HCT116 (cell line): ENCODE results near the gene OR2B6.

Experiments
- CBX3 ChIP-seq: IDR thresholded peaks from 2 replicates; pipeline ENCODE4 v1.6.1; 2012; ENCODE audit warnings: low read depth
- CTCF ChIP-seq, 3 experiments: fragments of 200-600 bp in 1 of 3; sonication (generic) in 1 of 3; IDR thresholded peaks in 2 of 3; conservative IDR thresholded peaks in 1 of 3; 2 replicates each; pipeline ENCODE4 v1.5.1; 2012 to 2017; ENCODE audit warnings: low read depth in 2 of 3, low read length in 2 of 3, antibody characterized with exemption in 1 of 3, borderline replicate concordance in 1 of 3, control low read depth in 1 of 3, mild to moderate bottlenecking in 1 of 3, mixed read lengths in 1 of 3, mixed run types in 1 of 3, moderate library complexity in 1 of 3; ENCODE audit not compliant: insufficient read depth in 1 of 3
- EGR1 ChIP-seq: IDR thresholded peaks from 2 replicates; pipeline ENCODE4 v1.6.1; 2012; ENCODE audit warnings: low read depth
- EZH2 ChIP-seq: fragments of 200-600 bp; sonication (generic); IDR thresholded peaks from 2 replicates; pipeline ENCODE4 v1.6.1; 2017; ENCODE audit warnings: antibody characterized with exemption, mixed run types
- EZH2phosphoT487 ChIP-seq: fragments of 200-600 bp; IDR thresholded peaks from 2 replicates; pipeline ENCODE4 v1.6.1; 2018; ENCODE audit warnings: antibody characterized with exemption, borderline replicate concordance
- FOSL1 ChIP-seq: IDR thresholded peaks from 2 replicates; pipeline ENCODE4 v1.6.1; 2012; ENCODE audit warnings: low read depth
- JUND ChIP-seq: IDR thresholded peaks from 2 replicates; pipeline ENCODE4 v1.6.1; 2012
- POLR2A ChIP-seq: IDR thresholded peaks from 2 replicates; pipeline ENCODE4 v1.7.0; 2011; ENCODE audit warnings: borderline replicate concordance; ENCODE audit not compliant: insufficient read depth, insufficient read length; ENCODE audit errors: extremely low read depth
- POLR2AphosphoS5 ChIP-seq: IDR thresholded peaks from 2 replicates; pipeline ENCODE4 v1.6.1; 2011; ENCODE audit warnings: mild to moderate bottlenecking, low read depth, low read length, moderate library complexity
- SP1 ChIP-seq: IDR thresholded peaks from 2 replicates; pipeline ENCODE4 v1.6.1; 2012; ENCODE audit warnings: low read depth
- ZFX ChIP-seq: fragments of 450-650 bp; IDR thresholded peaks from 2 replicates; pipeline ENCODE4 v1.6.1; 2017
- ZNF274 ChIP-seq: fragments of 200-500 bp; sonication (Bioruptor generic); IDR thresholded peaks from 2 replicates; pipeline ENCODE4 v1.6.1; 2014; ENCODE audit warnings: mild to moderate bottlenecking, low read depth, low read length, inconsistent platforms

- TF ChIP-seq FOSL1 (no peak), POLR2A (no peak), EGR1 (no peak), CTCF (IDR thresholded peaks at IDR 0.05 in 2 of 3, conservative IDR thresholded peaks at IDR 0.05 in 1 of 3; ENCODE audit: borderline replicate concordance in 1 of 3, insufficient read depth in 1 of 3, low read depth in 2 of 3, low read length in 2 of 3) (no peak), ZFX (no peak), EZH2 (no peak), ZNF274 (no peak), EZH2phosphoT487 (no peak), SP1 (no peak), POLR2AphosphoS5 (no peak), JUND (no peak), CBX3 (no peak)
These were observed 30.1 kb downstream of the OR2B6 start for GRCh38 chr6:27986928-27987725.
